ENCODE results near the gene COL4A1.

The COL4A1 gene

DNA sequence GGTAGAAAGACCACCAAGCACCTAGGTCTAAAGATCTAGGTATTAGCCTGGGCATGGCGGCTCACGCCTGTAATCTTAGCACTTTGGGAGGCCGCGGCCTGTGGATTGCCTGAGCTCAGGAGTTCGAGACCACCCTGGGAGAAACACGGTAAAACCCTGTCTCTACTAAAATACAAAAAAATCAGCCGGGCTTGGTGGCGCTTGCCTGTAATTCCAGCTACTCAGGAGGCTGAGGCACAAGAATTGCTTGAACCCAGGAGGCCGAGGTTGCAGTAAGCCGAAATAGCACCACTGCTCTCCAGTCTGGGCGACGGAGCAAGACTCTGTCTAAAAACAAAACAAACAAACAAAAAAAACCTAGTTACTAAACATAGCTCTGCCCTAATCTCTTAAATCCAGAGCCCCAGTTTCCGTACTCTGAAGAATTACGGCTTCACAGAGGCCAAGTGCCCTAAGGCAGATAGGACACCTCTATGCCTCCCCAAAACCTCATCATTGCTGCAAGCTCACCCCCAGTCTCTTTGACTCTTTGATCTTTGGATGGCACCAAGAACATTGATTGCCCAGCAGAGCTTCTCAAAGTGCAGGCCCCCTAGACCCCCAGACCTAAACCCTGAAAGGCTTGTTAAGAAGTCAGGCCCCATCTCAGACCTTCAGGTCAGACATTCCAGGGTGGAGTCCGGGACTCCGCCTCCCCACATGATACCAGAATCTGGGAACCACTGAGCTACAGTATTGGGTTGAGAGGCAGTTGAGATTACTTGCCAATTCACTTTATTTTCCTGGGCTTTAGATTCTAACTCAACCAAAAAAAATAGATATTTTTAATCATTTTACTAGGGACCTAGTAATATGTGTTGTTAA, 2.9 kb upstream of the COL4A1 start:
- DNase-seq (ENCODE audit: low read depth in 1 of 2, low spot score in 1 of 2) = no peak

DNA sequence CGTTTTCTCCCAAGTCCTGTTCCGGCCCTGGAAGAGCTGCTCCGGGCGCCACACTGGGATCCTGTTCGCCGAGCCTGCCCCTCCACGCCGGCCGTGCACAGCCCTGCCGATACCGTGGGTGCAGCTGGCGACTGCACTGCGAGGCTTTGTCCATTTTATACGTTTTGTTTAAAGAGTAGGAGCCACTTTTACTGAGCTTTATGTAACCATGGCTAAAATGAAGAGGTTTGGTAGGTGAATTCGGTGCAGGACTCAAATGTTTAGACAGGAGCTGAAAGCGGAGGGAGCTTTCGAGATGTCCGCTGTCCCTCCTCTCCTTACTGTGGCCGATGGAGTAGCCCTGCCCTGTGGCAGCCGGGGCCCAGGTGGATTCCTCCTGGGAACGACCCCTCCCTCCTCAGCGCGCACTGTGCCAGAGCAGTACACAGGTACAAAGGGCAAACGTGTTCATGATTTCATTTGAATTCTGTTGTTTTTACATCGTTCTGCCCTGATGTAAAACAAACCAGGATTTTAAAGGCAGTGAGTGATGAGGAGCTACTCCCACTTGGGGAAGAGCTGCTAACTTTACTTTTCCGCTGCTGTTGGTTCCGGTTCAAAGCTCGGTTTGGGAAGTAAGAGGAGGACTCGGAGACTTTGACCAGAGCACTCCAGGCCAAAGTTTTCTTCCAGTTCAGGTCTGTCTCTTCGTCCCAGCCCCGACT, 1.9 kb upstream of the COL4A1 start:
- DNase-seq (ENCODE audit: low read depth in 1 of 2, low spot score in 1 of 2) = no peak

DNA sequence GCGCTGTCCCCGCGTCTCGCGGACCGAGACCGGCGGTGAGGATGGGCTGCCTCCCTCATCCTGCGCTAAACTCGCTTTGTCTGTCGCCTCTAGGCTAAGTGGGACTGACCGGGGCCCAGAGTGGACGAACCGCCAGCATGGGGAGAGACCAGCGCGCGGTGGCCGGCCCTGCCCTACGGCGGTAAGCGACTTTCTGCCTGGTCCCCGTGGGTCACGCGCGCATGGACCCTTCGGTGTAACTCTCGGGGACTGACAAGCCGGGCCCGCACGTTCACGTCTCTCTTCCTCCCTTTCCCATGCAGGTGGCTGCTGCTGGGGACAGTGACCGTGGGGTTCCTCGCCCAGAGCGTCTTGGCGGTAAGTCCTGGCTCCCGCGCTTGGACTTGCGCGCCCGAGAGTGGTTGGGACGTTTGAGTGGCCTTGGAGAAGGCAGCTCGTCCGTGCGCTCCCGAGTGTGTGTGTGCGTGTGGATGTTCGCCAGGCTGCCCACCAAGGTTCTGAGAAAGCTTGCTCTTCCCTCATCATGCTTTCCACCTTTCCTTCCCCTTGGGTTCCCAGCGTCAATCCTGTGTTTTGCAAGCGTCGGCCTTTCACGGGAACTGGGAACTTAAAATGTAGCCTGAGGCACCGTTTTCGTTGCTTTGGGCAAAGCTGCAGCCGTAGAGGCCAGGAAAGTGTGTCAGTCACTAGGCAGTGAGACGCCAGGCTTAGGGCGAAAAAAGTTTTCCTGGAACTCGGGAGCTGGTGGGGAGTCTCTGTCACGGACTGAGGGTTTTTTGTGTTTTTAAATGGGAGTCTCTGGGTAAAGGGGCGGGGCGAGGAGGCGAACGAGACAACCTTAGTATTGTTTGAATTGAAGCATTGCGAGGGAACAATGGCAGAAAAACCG, 1.1 kb upstream of the COL4A1 start:
- DNase-seq (ENCODE audit: low read depth in 1 of 2, low spot score in 1 of 2) = no peak

DNA sequence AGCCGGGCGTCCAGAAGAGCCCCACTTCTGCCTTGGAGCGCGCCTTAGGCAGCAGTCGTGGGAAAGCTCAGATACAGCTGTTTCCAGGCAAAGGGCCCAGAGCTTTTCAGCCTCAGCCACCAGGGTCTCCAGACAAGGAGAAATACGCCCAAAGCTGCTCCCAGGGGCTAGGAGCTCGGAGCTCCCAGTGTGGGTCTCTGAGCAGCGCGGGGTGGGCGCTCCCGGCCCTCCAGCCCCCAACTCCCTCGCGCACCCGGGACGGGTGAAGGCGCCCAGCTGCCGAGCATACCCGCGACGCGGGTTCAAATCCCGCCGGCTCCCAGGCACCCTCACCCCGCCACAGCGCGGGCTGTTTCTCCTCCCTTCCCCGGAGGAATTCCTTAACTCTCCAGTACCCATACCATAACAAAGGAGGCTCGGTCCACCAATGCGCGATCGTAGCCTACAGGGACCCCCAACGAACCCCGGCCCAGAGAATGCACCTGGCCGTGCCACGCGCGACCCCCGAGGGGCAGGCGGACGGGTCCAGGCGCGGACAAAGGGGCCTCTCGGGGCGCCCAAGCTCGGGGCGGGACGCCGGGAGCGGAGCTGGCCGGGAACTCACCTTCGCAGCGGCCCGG, 507 bp downstream of the COL4A1 start:
- DNase-seq (ENCODE audit: low read depth in 1 of 2, low spot score in 1 of 2) = no peak

DNA sequence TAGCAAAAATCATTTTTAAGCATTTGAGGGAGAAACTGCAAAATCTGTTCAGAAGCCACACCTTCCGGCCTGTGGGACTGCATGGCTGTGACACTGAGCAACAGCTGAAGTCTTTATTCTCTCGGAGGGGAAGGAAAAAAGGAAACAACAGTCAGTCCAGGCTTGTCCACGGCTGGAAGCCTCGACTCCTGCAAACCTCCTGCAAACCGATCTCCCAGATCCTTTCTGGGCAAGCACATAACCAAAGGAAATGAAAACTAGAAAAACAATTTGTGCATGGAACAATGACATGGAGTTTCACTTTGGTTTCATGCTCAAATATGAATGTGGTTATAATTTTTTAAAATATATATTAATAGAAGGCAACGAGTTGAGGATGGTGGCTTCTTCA, 1.0 kb downstream of the COL4A1 start:
- DNase-seq (ENCODE audit: low read depth in 1 of 2, low spot score in 1 of 2) = no peak

DNA sequence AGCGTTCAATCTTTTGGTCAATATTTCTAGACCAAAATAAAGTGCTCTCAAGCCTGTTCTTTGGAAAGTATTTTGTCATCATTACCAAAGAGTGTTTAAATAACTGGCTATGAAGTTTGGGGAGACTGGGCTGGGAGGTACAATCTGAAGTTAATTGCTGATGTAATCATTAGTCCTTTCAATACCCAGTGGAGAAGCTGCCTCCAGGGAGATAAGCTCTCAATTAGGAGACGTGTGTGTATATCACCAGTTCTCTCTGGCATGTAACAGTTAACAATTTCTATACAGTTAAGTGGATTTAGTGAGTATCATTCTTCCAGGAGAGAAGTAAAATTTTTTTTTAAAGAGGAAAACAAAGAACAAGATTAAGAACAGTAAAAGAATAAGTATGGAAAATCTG, 1.4 kb downstream of the COL4A1 start:
- DNase-seq (ENCODE audit: low read depth in 1 of 2, low spot score in 1 of 2) = no peak

DNA sequence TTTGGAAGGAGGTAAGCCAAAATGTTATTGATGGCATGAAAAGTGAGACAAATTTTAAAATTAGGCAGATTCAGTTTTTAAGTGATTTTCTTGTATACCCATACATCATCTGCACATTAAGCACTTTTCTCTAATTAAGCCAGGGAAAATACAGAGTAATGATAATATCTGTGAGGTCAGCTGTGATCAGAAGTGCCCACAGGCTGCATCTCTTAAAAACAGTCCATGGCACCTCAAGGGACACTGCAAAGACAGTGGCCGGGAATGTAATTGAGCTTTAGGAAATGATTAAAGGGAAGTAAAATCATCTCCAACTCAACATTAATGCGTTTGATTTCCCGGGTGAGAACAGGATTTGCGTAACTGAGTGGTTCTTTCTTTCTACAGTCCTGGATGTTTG, 2.0 kb downstream of the COL4A1 start:
- no peak for DNase-seq (ENCODE audit: low read depth in 1 of 2, low spot score in 1 of 2)

DNA sequence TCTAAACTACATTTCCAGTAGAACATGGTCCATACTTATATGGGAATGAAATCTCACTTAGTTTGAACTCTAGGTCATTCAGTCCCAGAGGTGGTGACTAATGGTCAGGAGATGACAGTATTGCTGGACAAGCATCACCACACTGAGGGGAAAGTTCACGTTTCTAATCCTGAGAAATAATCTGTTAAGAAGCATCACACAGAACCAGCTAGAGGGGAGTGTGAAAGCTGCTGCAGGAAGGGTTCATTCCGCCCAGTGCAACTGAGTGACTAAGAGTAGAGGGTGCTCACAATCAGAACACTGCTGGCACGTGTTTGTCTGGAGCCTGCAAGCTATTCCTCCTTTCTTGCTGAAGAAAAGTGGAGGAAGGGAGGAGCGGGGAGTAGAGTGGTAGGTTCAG, 2.7 kb downstream of the COL4A1 start:
- DNase-seq (ENCODE audit: low read depth in 1 of 2, low spot score in 1 of 2) = no peak

DNA sequence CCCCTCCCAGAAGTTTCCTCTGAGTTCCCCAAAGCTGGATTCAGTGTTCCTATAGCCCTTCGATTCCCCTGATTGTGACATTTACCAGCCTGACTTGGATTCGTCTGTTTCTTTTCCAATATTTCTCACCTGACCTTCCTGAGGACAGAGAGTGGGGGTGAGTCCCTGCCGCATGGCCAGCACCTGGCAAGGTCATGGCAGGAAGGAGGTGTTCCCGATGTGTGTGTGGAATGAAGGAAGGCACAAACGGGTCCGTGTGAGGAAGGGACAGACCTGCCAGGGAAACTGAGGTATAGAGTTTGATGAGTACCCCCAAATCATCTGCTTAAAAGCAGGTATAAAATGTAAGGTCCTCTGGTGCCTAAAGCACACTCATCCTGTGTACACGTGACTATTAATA, 3.3 kb downstream of the COL4A1 start:
- no peak for DNase-seq (ENCODE audit: low read depth in 1 of 2, low spot score in 1 of 2)

DNA sequence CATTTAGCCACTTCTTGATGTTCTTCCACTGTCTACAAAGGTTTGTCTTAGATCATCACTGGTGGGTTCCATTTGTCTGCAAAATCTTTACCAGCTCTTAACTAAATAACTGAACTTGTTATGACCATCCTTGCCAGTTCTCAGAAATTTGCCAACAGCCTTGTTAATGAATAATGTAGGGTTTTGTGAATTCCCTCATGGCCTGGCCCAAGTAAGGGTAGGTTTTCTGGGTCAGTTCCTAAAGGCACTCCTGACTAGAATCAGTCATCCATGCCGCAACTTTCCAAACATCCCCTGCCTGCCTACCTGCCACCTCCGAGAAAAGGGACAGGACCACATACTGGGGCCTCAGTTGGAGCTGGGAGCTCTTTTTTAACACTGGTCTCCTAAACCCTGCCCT, 4.0 kb downstream of the COL4A1 start:
- DNase-seq (ENCODE audit: low read depth in 1 of 2, low spot score in 1 of 2) = no peak

DNA sequence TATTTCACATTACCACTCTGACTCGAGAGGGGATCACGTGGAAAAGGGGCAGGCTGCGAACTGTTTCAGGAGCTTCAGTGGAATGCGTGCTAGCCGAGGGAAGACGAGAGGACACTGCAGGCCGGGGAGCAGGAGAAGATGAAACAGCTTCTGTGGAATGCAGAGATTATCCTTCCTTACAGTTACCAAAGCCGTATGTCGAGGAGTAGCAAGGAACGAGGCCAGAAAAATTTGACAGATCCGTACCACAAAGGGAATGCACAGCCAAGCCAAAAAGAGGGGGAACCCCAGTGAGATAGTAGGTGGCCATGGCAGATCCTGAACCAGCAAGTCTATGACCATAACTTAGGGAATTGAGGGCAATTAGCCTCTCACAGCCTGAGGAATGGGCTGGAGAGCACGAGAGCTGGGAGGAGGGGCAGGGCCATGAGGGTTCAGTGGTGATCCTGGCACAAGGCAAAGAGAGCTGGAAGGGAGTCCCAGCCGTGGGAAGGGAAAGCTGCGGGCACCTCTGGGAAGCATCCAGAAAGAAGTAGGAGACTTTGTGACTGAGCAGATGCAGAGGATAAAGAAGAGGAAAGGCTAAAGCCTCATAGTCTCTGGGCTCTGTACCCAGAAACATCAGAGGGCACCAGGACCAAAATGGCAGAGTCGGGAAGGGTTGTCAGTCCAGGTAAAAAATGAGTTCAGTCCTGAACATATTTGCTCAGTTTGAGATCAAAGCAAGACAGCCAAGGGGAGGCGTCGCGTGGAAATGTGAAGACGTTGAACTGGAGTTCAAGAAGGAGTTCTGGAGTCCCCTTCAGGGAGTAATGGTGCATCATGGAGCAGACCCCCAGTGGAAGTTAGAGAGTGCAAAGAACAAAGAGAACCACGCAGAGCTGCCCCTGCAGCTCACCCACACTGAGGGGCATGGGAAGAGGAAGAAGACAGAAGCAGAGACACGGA, 5.1 kb downstream of the COL4A1 start:
- DNase-seq (ENCODE audit: low read depth in 1 of 2, low spot score in 1 of 2) = no peak

DNA sequence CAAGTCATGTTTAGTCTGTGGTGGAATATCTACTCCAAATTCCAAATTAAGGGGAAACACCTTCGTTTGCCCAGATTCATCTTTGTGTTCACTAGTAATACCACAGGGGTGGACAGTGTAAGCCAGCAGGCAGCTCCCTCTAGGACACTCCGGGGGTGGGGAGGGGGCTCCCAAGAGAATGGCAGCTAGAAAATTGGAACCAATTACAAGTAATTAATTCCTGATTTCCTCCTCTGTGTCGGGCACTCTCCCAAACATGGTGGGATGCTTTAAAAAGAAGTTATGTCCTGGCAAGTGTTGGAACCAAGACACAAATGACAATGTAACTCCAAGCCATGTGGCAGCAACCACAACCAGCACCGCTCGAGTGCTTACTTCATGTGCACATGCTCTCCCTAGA, 5.9 kb downstream of the COL4A1 start:
- no peak for DNase-seq (ENCODE audit: low read depth in 1 of 2, low spot score in 1 of 2)

DNA sequence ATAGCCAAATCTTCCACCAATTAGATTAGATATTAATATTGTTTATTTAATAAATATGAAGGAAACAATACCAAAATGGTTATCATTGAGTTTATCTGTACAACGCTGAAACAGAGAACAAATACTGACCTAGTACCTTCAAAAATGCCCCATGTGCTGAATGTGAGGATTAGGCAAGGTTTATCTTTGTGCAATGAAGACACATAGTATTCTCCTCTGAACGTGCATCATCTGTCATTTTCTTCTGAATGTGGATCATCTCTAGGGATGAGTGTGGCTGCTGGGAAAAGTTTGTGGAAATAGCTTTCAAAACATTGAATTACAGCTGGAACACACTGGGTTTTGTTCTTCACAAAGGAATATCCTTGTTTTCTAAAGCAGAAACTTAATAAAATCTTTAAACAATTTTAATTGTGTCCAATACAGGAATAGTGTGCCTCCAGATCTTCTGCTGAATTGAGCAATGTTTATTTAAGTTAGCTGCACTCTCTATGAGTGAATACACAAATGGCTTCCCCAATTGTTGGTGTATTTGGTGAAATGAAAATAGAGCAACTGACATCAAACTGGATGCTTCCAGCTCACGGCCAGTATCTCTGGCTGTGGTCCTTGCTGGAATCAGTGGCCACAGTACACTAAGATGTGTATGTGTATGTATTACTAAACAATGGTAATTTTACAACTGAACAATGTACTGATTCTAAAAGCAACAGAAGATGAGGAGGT, 6.7 kb downstream of the COL4A1 start:
- DNase-seq (ENCODE audit: low read depth in 1 of 2, low spot score in 1 of 2) = no peak

DNA sequence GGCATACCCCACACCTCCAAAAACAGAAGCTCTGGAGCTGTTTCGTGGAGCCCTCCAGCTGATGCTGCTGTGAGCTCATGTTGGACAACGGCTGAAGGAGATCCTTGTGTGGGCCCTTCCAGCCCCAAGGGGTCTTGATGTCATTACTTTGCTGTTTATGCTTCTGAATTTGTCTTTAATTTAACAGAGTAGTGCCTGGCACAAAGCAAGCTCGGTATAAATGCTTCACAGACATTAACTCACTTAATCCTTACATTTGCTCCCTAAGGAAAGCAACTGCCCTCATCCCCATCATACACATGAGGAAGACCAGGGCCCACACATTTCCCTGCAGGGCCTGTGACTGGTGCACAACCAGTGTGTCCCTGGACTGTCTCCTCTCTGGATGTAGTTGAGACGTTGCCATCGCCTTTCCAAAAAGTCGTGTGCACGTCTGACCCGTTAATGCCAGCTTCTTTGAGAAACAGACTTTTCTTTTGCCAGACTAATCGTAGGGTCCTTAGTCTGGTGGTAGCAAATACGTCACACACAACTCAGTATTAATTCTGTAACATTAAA, 7.6 kb downstream of the COL4A1 start:
- DNase-seq (ENCODE audit: low read depth in 1 of 2, low spot score in 1 of 2) = no peak

DNA sequence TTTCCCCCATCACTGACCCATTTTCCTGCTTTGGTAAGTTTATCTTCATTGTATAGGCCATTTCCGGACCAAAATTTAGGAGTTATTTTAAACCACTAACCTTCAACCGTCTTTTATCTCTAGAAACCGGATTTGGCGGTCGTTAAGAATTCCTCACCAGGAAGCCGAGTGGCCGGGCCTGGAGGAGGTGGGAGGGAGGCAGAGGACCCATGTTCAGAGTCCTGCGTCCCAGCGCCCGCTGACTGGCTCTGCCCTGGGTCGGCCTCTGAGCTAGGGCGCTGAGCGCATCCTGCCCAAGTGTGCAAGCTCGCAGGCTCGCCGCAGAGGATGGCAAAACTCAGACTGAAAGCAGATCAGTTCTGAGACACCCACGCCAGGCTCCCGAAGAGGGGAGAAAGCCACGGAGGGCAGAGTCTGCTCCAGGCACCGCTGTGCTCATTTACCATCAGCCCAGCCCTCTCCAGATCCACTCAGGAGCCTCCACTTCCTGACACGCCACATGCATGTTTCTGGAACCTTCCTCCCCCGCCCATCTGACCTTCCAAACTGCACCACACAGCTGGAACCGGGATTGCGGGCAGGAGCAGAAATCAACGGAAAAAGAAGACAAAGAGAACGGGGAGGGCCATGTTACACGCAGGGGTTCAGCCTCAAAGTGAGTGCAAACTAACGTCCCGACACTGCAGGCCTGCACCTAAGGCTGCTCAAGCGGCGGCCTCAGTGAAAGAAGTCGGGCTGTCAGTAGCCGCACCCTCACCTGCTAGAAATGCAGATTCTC, 8.3 kb downstream of the COL4A1 start:
- DNase-seq (ENCODE audit: low read depth in 1 of 2, low spot score in 1 of 2) = no peak

DNA sequence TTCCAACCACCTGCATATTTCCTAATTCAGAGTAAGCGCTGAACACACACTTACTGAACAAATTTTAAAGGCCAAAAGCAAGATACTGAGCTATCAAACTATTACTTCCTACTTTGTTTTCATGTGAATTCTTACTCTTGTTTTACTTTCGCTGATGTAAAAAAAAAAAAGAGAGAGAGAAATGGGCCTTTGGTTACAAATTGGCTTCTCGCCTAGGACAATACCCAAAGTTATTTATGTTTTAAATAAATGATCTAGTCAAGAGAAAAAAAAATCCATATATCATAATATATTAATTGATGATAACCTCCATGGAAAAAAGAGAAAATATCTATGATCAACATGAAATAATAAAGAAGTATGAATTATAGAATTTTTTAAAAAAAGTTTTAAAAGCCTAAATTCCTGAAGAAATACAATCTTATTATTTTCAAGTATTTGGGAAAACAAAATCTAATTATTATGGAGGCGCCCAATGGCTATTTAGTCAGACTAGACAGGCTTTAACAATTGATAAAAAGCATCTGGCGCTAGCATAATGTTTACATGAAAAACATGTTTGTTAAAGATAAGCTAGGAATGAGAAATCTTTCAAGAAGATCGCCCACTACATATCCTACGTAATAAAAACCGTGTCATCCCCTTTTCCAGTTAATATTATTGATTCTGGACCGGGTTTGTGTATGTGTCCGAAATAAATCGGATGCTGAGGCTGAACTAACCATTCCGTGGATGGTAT, 9.0 kb downstream of the COL4A1 start:
- no peak for DNase-seq (ENCODE audit: low read depth in 1 of 2, low spot score in 1 of 2)

DNA sequence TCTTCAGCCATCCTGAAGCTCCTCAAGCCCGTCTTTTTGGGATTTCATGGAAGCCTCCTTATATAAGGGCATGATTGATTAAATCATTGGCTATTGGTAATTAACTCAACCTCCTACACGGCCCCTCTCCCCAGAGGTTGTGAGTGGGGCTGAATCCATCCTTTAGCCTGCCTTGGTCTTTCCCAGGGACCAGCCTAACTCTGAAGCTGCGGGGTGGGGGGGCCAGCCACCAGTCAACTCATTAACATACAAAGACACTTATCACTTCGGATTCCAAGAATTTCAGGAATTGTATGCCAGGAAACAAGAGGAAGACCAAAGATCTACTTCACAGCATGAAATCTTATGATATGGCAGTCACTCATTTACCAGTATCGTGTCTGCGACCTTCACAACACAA, 9.9 kb downstream of the COL4A1 start:
- no peak for DNase-seq (ENCODE audit: low read depth in 1 of 2, low spot score in 1 of 2)

DNA sequence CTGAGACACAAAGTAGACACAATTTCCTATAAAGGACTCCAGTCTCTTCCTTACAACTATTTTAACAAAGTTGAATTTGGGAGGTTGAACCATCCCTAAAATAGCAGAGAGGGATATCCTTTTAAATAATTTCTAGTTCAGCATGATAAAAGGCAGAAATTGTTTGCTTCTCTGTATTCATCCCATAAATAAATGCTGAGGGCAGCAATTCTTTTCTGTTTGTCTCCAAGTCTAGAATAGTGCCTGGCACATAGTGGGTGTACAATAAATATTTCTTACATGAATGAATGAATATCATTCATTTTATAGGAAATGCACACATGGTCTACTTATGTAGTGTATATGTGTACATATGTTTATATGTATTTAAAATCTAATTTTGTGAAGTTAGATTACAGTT, 12.3 kb downstream of the COL4A1 start:
- DNase-seq (ENCODE audit: low read depth in 1 of 2, low spot score in 1 of 2) = no peak

All from activated T-helper 1 cell treated with anti-CD3 and anti-CD28 coated beads, Interleukin-2, amount 50 U/mL, for 16 hours (primary cell).